Measurements from ENCODE around the gene FZD4.

FZD4 gene

GRCh38 chr11:86923999-86924766 is 31.0 kb downstream of the FZD4 start:
- CTCF ChIA-PET, result no interaction called here
- DNase-seq (ENCODE audit: low spot score), result no peak
- no peak overlapping the region for H3K27ac ChIP-seq
- POLR2A ChIA-PET (ENCODE audit: low non-redundant PET), result no interaction called here
- no peak for TF ChIP-seq CTCF (conservative IDR thresholded peaks at IDR 0.05; ENCODE audit: low read depth)

GRCh38 chr11:86922225-86922624 is 33.0 kb downstream of the FZD4 start:
- no peak for TF ChIP-seq CTCF (conservative IDR thresholded peaks at IDR 0.05; ENCODE audit: low read depth)
- no peak overlapping the region for H3K27ac ChIP-seq
- ChIA-PET CTCF (no interaction called here), POLR2A (ENCODE audit: low non-redundant PET) (no interaction called here)
- no peak for DNase-seq (ENCODE audit: low spot score)

GRCh38 chr11:86919557-86920210 is 35.5 kb downstream of the FZD4 start:
- ChIA-PET POLR2A (ENCODE audit: low non-redundant PET) (no interaction called here), CTCF (interaction anchor here (0.7 to 0.8 kb wide), 2 partner anchors 50 to 418 kb away, joined by 4 read pairs; no protein-coding TSS in a partner anchor)
- DNase-seq (ENCODE audit: low spot score), result peak; percentile 54
- peak; percentile 64 for TF ChIP-seq CTCF (conservative IDR thresholded peaks at IDR 0.05; ENCODE audit: low read depth)
- H3K27ac ChIP-seq, result no peak overlapping the region

GRCh38 chr11:86918973-86919372 is 36.2 kb downstream of the FZD4 start:
- DNase-seq (ENCODE audit: low spot score), result no peak
- ChIA-PET CTCF (interaction anchor here (1.1 to 1.7 kb wide), 2 partner anchors 49 to 50 kb away, joined by 3 to 4 read pairs; no protein-coding TSS in a partner anchor), POLR2A (ENCODE audit: low non-redundant PET) (no interaction called here)
- no peak overlapping the region; the same call in 1 of the 2 replicates for H3K27ac ChIP-seq
- TF ChIP-seq CTCF (conservative IDR thresholded peaks at IDR 0.05; ENCODE audit: low read depth), result no peak

GRCh38 chr11:86918496-86918895 is 36.7 kb downstream of the FZD4 start:
- CTCF ChIA-PET, result interaction anchor here (0.7 to 1.7 kb wide), 3 partner anchors 47 to 49 kb away, joined by 3 to 4 read pairs (median 3); no protein-coding TSS in a partner anchor
- POLR2A ChIA-PET (ENCODE audit: low non-redundant PET), result no interaction called here
- H3K27ac ChIP-seq, result no peak overlapping the region
- no peak for DNase-seq (ENCODE audit: low spot score)
- no peak for TF ChIP-seq CTCF (conservative IDR thresholded peaks at IDR 0.05; ENCODE audit: low read depth)

- CTCF ChIA-PET, result interaction anchor here (1.7 kb wide), 1 partner anchor 48 kb away, joined by 4 read pairs; no protein-coding TSS in a partner anchor
- no peak for DNase-seq (ENCODE audit: low spot score)
- POLR2A ChIA-PET (ENCODE audit: low non-redundant PET), result no interaction called here
- no peak for TF ChIP-seq CTCF (conservative IDR thresholded peaks at IDR 0.05; ENCODE audit: low read depth)
- H3K27ac ChIP-seq, result no peak overlapping the region
Observed at GRCh38 chr11:86917589-86917988, 37.6 kb downstream of the FZD4 start.
